HuH-7.5 (cell line): ENCODE measurements around the gene PCDHB9.
A peak's percentile ranks its signal among the peaks of the same experiment; 100 is the strongest.
"Not testable (repeated sequence)": the region's sequence is repeated elsewhere in the genome, so short reads cannot be mapped to it uniquely, and the experiment has no call there.

Experiments used
- DNase-seq: peaks from one replicate; pipeline ENCODE4 v3.0.0; 2011; ENCODE audit warnings: low spot score

Gene PCDHB9

GRCh38 chr5:141186897-141187512 lies at the start of gene PCDHB9:
Gene PCDHB9, plus strand, starts transcription at chr5:141187161. Its CDS starts 158 bp downstream, at chr5:141187319.
- DNase-seq, result peak; percentile 61

GRCh38 chr5:141137346-141137745 lies 49.6 kb upstream of the PCDHB9 start:
- DNase-seq, result not testable (repeated sequence)

- DNase-seq, result no peak
These were observed 37.1 kb upstream of the PCDHB9 start, which contains the start of gene PCDHB6 for GRCh38 chr5:141149812-141150211. Gene PCDHB6, plus strand, starts transcription at chr5:141150057. Its CDS starts 201 bp downstream, at chr5:141150258.

- no peak for DNase-seq
These were observed 36.6 kb upstream of the PCDHB9 start for GRCh38 chr5:141150224-141150992.

GRCh38 chr5:141150993-141151325 lies 36.0 kb upstream of the PCDHB9 start:
- DNase-seq, result no peak

- DNase-seq, result not testable (repeated sequence)
These were observed 35.3 kb upstream of the PCDHB9 start for GRCh38 chr5:141151632-141152031.

GRCh38 chr5:141152096-141152495 lies 34.9 kb upstream of the PCDHB9 start:
- not testable (repeated sequence) for DNase-seq

GRCh38 chr5:141155540-141156374 lies 31.2 kb upstream of the PCDHB9 start:
- DNase-seq, result no peak

GRCh38 chr5:141157356-141157755 lies 29.6 kb upstream of the PCDHB9 start:
- DNase-seq, result not testable (repeated sequence)

GRCh38 chr5:141157901-141158300 lies 29.1 kb upstream of the PCDHB9 start:
- not testable (repeated sequence) for DNase-seq

- peak; percentile 61 for DNase-seq
These were observed 14.4 kb upstream of the PCDHB9 start, which contains the start of gene PCDHB7 for GRCh38 chr5:141172381-141173204. Gene PCDHB7, plus strand, starts transcription at chr5:141172644. Its CDS starts 192 bp downstream, at chr5:141172836.

GRCh38 chr5:141174291-141175104 lies 12.5 kb upstream of the PCDHB9 start:
- not testable (repeated sequence) for DNase-seq

GRCh38 chr5:141175933-141176332 lies 11.0 kb upstream of the PCDHB9 start:
- no peak for DNase-seq

GRCh38 chr5:141177577-141178191 lies 9.3 kb upstream of the PCDHB9 start, which contains the start of gene PCDHB8:
Gene PCDHB8, plus strand, starts transcription at chr5:141177790. Its CDS starts 245 bp downstream, at chr5:141178035.
- peak; percentile 88 for DNase-seq

- DNase-seq, result not testable (repeated sequence)
These were observed 7.6 kb upstream of the PCDHB9 start for GRCh38 chr5:141179371-141179770.

- DNase-seq, result not testable (repeated sequence)
These were observed 7.1 kb upstream of the PCDHB9 start for GRCh38 chr5:141179876-141180275.

- DNase-seq, result no peak
These were observed 6.6 kb upstream of the PCDHB9 start for GRCh38 chr5:141180313-141180712.

- DNase-seq, result no peak
These were observed 4.7 kb upstream of the PCDHB9 start, which contains the start of gene PCDHB16 for GRCh38 chr5:141182248-141182647. Gene PCDHB16, plus strand, starts transcription at chr5:141182387. Its CDS starts 173 bp downstream, at chr5:141182560.

GRCh38 chr5:141184117-141184855 lies 2.7 kb upstream of the PCDHB9 start:
- not testable (repeated sequence) for DNase-seq
